ENCODE results near the gene DCHS2.

Gene DCHS2

DNA sequence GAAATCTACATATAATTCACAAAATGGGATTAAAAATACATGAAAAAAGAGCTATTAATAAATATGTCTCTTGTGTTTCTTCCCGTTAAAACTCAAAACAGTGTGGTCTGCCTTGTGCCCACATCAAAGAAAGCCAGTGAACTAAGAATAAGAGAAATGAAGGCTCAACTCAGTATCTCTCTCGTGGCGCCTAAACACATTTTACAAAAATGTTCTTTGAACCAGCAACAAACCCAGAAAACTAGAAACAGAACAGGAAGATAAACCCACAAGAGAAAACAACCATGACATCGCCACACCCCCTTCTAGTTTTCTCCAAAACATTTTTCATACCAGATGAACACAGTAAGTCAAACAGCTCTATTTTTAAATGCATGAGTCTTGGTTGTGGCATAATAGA lies 130.1 kb downstream of the DCHS2 start:
- FAIRE-seq, result no peak
- no peak for TF ChIP-seq POLR2A (IDR thresholded peaks at IDR 0.05; ENCODE audit: low read depth, low read length)
- no peak for DNase-seq (ENCODE audit: insufficient read length, low spot score)

GRCh38 chr4:154360491-154360890 lies 131.1 kb downstream of the DCHS2 start:
- no peak for DNase-seq (ENCODE audit: insufficient read length, low spot score)
- TF ChIP-seq POLR2A (IDR thresholded peaks at IDR 0.05; ENCODE audit: low read depth, low read length), result no peak
- FAIRE-seq, result no peak

DNA sequence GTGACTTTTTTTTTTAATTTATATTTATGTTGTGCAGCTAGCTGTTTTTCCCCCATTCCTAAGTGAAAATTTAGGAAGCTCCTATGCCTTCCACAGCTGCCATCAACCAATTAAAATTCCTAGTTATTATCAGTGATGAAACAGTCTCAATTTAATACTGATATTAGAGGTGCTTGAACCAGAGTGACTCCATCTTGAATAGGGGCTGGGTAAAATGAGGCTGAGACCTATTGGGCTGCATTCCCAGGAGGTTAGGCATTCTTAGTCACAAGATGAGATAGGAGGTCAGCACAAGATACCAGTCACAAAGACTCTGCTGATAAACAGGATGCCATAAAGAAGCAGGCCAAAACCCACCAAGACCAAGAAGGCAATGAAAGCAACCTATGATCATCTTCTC lies 136.7 kb downstream of the DCHS2 start:
- TF ChIP-seq POLR2A (IDR thresholded peaks at IDR 0.05; ENCODE audit: low read depth, low read length), result no peak
- DNase-seq (ENCODE audit: insufficient read length, low spot score) (no peak), FAIRE-seq (no peak)

GRCh38 chr4:154349829-154350228 lies 141.8 kb downstream of the DCHS2 start:
- no peak for TF ChIP-seq POLR2A (IDR thresholded peaks at IDR 0.05; ENCODE audit: low read depth, low read length)
- DNase-seq (ENCODE audit: insufficient read length, low spot score) (no peak), FAIRE-seq (no peak)

DNA sequence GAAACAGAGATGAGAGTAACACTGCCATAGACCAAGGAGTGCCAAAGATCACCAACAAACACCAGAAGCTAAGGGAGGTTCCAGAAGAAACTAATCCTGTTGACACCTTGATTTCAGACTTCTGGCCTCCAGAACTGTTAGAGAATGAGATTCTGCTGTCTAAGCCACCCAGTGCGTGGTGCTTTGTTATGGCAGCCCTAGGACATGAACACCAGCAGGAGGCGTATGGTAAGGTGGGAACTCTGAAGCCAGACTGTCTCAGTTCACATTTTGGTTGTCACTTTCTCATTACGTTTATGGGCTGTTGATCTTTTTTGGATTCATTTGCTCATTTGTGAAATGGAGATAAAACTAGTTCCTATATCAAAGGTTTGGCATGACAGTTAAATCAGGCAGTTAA lies 142.9 kb downstream of the DCHS2 start:
- FAIRE-seq (no peak), DNase-seq (ENCODE audit: insufficient read length, low spot score) (no peak)
- no peak for TF ChIP-seq POLR2A (IDR thresholded peaks at IDR 0.05; ENCODE audit: low read depth, low read length)

GRCh38 chr4:154345359-154345758 lies 146.2 kb downstream of the DCHS2 start:
- TF ChIP-seq POLR2A (IDR thresholded peaks at IDR 0.05; ENCODE audit: low read depth, low read length), result no peak
- DNase-seq (ENCODE audit: insufficient read length, low spot score), result no peak
- no peak for FAIRE-seq

- no peak for TF ChIP-seq POLR2A (IDR thresholded peaks at IDR 0.05; ENCODE audit: low read depth, low read length)
- DNase-seq (ENCODE audit: insufficient read length, low spot score) (no peak), FAIRE-seq (no peak)
Observed at GRCh38 chr4:154344686-154345085, 146.9 kb downstream of the DCHS2 start.

DNA sequence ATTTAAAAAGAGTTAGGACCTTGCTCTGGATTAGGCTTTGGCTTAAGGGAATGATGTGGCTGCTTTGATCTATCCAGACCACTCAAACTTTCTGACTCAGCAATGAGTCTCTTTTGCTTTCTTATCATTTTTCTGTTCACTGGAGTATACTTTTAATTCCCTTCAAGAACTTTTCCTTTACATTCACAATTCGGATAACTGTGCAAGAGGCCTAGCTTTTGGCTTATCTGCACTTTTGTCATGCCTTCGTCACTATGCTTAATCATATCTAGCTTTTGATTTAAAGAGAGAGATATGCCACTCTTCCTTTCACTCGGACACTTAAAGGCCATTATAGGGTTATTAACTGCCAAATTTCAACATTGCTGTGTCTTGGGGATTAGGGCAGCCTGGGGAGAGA lies 147.9 kb downstream of the DCHS2 start:
- DNase-seq (ENCODE audit: insufficient read length, low spot score), result no peak
- no peak for FAIRE-seq
- TF ChIP-seq POLR2A (IDR thresholded peaks at IDR 0.05; ENCODE audit: low read depth, low read length), result no peak

DNA sequence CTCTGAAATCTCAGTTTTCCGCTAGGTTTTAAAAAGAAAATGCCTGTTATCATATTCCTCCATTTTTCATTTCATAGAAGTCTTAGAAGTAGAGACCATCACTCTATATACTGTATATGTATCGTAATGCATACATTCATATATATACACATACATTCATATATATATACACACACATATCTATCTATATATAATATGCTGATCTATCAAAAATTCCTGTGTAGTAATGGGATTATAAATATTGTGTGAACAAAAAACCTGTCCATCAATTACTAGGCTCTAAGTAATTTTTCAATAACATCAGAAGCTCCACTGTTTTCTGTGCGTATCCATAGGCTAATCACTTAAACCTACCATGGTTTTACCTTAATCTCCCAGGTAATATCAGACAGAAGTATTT lies 150.2 kb downstream of the DCHS2 start:
- FAIRE-seq, result no peak
- no peak for TF ChIP-seq POLR2A (IDR thresholded peaks at IDR 0.05; ENCODE audit: low read depth, low read length)
- no peak for DNase-seq (ENCODE audit: insufficient read length, low spot score)

DNA sequence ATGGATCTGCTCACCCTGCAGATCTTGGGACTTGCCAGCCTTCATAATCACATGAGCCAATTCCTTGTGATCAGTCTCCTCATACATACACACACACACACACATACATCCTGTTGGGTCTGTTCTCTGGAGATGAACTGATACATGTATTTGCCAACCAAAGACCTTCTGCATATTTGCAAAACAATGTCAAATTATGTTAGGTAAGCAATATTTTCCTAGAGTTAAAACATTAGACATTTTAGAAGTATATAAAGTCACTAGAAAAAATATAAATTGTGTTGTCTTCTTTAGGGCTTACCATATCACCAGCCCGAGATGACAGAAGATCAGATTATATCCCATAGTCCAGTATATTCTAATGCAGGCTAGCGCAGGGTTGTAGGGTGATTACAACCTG lies 156.0 kb downstream of the DCHS2 start:
- DNase-seq (ENCODE audit: insufficient read length, low spot score) (no peak), FAIRE-seq (no peak)
- TF ChIP-seq POLR2A (IDR thresholded peaks at IDR 0.05; ENCODE audit: low read depth, low read length), result no peak

GRCh38 chr4:154332681-154333421 lies 158.7 kb downstream of the DCHS2 start:
- DNase-seq (ENCODE audit: insufficient read length, low spot score), result no peak
- no peak for FAIRE-seq
- no peak for TF ChIP-seq POLR2A (IDR thresholded peaks at IDR 0.05; ENCODE audit: low read depth, low read length)

GRCh38 chr4:154329939-154330338 lies 161.7 kb downstream of the DCHS2 start:
- TF ChIP-seq POLR2A (IDR thresholded peaks at IDR 0.05; ENCODE audit: low read depth, low read length), result no peak
- FAIRE-seq (no peak), DNase-seq (ENCODE audit: insufficient read length, low spot score) (no peak)

DNA sequence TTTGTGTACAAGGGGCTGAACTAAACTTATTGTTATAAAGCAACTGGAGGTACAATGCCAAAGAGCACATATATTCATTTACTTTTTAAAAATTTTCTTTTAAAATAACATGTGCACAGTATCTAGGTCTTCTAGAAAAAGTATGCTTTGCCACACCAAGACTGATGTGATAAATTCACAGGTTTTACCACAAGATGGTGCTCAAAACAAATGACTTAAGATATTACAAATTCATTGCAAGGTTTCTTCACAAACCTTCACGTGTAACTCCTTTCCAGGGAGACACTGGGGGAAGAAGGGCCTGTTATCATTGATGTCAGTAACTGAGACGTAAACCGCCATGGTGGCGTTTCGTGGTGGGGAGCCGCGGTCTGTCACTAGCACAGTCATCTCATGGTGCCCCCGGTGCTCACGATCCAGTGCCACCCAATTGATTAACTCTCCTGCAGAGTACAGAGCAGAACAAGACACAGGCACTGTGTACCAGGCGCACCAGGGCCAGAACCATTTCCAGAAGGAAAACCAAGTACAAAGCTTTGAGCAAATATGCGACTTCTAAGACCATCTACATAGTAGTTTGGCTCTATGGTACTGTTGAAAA lies 162.2 kb downstream of the DCHS2 start:
- DNase-seq (ENCODE audit: insufficient read length, low spot score), result no peak
- no peak for TF ChIP-seq POLR2A (IDR thresholded peaks at IDR 0.05; ENCODE audit: low read depth, low read length)
- FAIRE-seq, result no peak

DNA sequence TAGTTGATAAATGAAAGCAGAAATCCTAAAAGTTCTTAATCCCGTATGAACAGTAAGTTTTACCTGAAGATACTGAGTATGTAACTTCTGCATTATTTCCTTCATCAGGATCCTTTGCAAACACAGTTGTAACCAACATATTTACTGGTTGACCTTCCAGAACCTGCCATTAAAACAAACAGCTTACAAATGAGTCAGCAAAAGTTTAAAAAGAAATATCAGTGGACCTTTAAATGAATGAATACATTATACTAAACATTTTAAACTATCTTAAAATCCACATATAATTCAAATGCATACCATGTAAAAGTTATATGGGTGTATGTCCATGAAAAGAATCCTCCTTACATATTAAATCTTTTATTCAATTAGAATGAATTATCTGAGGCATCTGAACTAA lies 163.6 kb downstream of the DCHS2 start:
- TF ChIP-seq POLR2A (IDR thresholded peaks at IDR 0.05; ENCODE audit: low read depth, low read length), result no peak
- DNase-seq (ENCODE audit: insufficient read length, low spot score), result no peak
- no peak for FAIRE-seq

GRCh38 chr4:154320521-154320920 lies 171.1 kb downstream of the DCHS2 start:
- FAIRE-seq (no peak), DNase-seq (ENCODE audit: insufficient read length, low spot score) (no peak)
- TF ChIP-seq POLR2A (IDR thresholded peaks at IDR 0.05; ENCODE audit: low read depth, low read length), result no peak

Data from H54 (cell line).